OCI-M1 (cell line): ENCODE results near the gene KIF1A.
"Not testable (repeated sequence)": the region's sequence is repeated elsewhere in the genome, so short reads cannot be mapped to it uniquely, and the experiment has no call there.

Experiments
- DNase-seq: peaks from one replicate; lab custom pipeline; 2025; lab: John Stamatoyannopoulos, UW

KIF1A gene

GRCh38 chr2:240848900-240849680 is 29.1 kb upstream of the KIF1A start:
- DNase-seq = no peak

- no peak for DNase-seq
Observed at GRCh38 chr2:240847817-240848216, 27.8 kb upstream of the KIF1A start.

- no peak for DNase-seq
Observed at GRCh38 chr2:240846873-240847595, 27.0 kb upstream of the KIF1A start.

DNA sequence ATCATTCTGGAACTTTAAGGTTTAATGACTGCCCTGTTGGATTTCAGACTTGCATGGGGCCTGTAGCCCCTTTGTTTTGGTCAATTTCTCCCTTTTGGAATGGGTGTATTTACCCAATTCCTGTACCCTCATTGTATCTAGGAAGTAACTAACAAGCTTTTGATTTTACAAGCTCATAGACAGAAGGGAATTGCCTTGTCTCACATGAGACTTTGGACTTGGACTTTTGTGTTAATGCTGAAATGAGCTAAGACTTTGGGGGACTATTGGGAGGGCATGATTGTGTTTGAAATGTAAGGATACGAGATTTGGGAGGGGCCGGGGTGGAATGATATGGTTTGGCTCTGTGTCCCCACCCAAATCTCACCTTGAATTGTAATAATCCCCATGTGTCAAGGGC is 26.3 kb upstream of the KIF1A start:
- not testable (repeated sequence) for DNase-seq

- peak; percentile 72 for DNase-seq
Observed at GRCh38 chr2:240840435-240841060, 20.5 kb upstream of the KIF1A start.

- DNase-seq = no peak
Observed at GRCh38 chr2:240839152-240840143, 19.4 kb upstream of the KIF1A start.

DNA sequence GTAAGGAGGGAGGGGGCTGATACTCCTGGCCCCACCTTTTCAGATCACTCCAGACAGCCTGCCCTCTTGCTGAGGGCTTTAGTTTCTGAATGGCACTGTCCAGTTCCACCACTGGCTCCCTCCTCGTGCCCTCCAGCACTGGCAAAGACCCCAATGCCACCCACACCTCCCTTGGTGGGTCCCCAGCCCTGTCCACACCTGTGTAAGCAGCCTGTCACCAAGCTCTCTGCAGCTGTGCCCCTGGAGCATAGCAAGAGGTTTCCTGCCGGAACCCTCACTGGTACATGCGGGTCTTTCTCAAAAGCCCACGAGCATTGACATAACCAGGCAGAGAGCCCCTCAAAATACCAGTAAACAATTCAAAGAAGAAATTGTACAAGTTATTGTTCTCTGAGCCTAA is 17.6 kb upstream of the KIF1A start:
- no peak for DNase-seq

- no peak for DNase-seq
Observed at GRCh38 chr2:240836781-240837467, 16.9 kb upstream of the KIF1A start.

- no peak for DNase-seq
Observed at GRCh38 chr2:240835528-240835927, 15.5 kb upstream of the KIF1A start.

DNA sequence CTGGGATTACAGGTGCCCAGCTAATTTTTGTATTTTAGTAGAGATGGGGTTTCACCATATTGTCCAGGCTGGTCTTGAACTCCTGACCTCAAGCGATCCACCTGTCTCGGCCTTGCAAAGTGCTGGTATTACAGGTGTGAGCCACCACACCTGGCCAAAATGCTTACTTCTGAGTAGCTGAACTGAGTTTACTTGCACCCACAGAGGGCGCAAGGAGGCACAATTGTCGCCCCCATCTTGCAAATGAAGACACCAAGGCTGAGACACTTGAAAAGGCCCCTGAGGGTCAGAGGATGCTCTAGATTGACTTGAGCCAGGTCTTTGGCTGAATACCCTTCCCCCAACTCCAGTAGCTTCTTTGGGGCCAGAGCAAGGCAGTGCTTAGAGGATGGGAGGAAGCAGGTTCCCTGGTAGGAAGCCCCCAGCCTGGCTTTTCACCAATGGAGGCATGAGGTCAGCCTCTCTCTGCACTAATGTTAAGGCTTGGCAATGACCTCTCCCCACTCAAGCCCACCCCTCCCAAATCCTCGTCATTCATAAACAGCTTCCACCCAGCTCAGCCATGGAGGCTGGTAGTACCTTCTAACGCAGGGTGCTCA is 14.5 kb upstream of the KIF1A start:
- no peak for DNase-seq

GRCh38 chr2:240833724-240834285 is 13.8 kb upstream of the KIF1A start:
- DNase-seq = no peak

- DNase-seq = no peak
Observed at GRCh38 chr2:240832921-240833494, 13.0 kb upstream of the KIF1A start.

GRCh38 chr2:240832205-240832727 is 12.2 kb upstream of the KIF1A start:
- peak; percentile 29 for DNase-seq

DNA sequence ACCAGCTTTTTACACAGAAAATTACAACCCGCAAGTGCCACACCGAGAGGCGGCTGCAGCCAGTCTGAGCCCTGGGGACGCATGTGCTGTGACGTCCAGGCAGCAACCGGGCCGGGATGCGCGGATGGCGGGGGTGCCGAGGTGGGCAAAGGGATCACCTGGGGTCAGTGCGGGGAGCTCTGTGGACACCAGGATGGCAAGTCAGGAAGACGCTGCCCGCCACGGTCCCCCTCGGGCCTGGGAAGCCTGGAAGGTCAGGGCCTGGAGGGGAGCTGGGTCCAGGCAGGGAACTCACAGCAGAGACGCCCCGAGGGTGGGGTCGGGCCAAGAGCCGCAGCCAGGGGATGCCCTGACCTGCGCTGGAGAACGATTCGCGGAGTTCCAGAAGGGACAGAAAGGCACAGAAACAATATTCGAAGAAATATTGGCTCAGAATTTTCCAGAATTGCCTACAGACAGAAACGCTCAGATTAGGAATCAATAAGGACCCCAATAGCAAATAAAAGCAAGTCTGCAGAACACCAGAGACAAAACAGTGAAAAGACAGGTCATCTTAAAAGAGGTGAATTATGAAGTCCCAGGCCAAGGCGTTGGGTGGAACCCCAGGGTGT is 11.7 kb upstream of the KIF1A start:
- no peak for DNase-seq

- DNase-seq = no peak
Observed at GRCh38 chr2:240825476-240825875, 5.5 kb upstream of the KIF1A start.

DNA sequence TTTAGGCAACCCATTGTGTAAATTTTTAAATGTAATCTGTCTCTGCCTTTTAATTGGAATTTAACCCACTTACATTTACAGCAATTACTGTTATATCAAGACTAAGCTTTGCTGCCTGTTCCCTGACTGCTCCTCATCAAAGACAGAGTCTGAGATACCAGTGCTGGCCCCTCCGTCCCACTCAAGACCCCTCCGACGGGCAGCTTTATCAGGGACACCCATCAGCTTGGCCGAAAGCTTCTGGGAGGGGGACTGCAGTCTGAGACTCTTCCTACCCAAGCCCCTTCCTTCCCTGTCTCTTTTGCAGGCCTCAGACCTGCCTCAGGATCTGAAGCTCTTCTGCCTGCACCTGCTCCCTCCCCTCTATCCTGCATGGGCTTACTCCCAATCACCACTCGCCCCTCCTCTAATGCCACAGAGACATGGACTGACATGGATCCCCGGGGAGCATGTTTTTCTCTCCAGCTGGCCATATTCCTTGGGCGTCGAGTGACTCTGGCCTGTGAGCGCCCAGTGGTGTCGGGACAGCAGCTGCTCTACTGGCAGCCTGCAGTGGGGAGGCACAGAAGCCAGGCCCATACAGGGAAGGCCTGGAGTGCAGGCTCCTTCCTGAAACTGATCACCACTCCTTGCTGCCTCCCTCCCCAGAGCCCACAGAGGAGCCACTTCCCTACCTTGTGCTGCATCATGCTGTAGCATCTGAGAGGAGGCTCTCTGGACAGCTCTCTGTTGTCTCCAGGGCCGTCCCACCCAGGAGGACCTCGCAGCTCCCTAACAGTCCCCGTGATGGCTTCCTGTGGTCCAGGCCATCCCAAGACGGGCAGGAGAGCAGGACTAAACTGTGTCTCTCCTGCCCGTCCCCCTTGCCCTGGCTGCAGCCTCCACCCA is 3.7 kb upstream of the KIF1A start:
- no peak for DNase-seq

GRCh38 chr2:240822280-240822847 is 2.3 kb upstream of the KIF1A start:
- DNase-seq = no peak

- no peak for DNase-seq
Observed at GRCh38 chr2:240821429-240821778, 1.4 kb upstream of the KIF1A start.
